Stimulated activated naive CD4-positive, alpha-beta T cell (primary cell): ENCODE measurements around the gene PUDP.
A peak's percentile ranks its signal among the peaks of the same experiment; 100 is the strongest.
"Not testable (repeated sequence)": the region's sequence is repeated elsewhere in the genome, so short reads cannot be mapped to it uniquely, and the experiment has no call there.

Source experiments
- DNase-seq, 6 experiments: peaks; one replicate each; lab custom pipeline; 2025; lab: John Stamatoyannopoulos, UW

Gene PUDP

GRCh38 chrX:7109049-7109531 lies 38.9 kb downstream of the PUDP start:
- DNase-seq: peak in 1 of 6 experiments; percentile 8

- no peak for DNase-seq
Measured at GRCh38 chrX:7108030-7108429, 39.9 kb downstream of the PUDP start.

GRCh38 chrX:7106649-7107048 lies 41.3 kb downstream of the PUDP start:
- no peak for DNase-seq

- no peak for DNase-seq
Measured at GRCh38 chrX:7102119-7102518, 45.8 kb downstream of the PUDP start.

- no peak for DNase-seq
Measured at GRCh38 chrX:7100022-7100421, 47.9 kb downstream of the PUDP start.

GRCh38 chrX:7095657-7096056 lies 52.3 kb downstream of the PUDP start:
- not testable (repeated sequence) for DNase-seq

- no peak for DNase-seq
Measured at GRCh38 chrX:7093305-7093704, 54.6 kb downstream of the PUDP start.

GRCh38 chrX:7092543-7092942 lies 55.4 kb downstream of the PUDP start:
- DNase-seq: no peak

- DNase-seq: no peak
Measured at GRCh38 chrX:7091923-7092322, 56.0 kb downstream of the PUDP start.

- DNase-seq: no peak
Measured at GRCh38 chrX:7090641-7091040, 57.3 kb downstream of the PUDP start.

GRCh38 chrX:7088968-7089615 lies 58.9 kb downstream of the PUDP start:
- DNase-seq: peak; percentile 15 to 71 (median 30)

GRCh38 chrX:7086384-7086783 lies 61.6 kb downstream of the PUDP start:
- DNase-seq: no peak

GRCh38 chrX:7085879-7086278 lies 62.1 kb downstream of the PUDP start:
- no peak for DNase-seq

- no peak for DNase-seq
Measured at GRCh38 chrX:7084841-7085240, 63.1 kb downstream of the PUDP start.

GRCh38 chrX:7083468-7084396 lies 64.2 kb downstream of the PUDP start:
- DNase-seq: peak; percentile 15 to 71 (median 44)

GRCh38 chrX:7083021-7083420 lies 64.9 kb downstream of the PUDP start:
- peak in 1 of 6 experiments; percentile 3 for DNase-seq

- DNase-seq: no peak
Measured at GRCh38 chrX:7082556-7082955, 65.4 kb downstream of the PUDP start.

- no peak for DNase-seq
Measured at GRCh38 chrX:7077241-7078230, 70.4 kb downstream of the PUDP start.

- no peak for DNase-seq
Measured at GRCh38 chrX:7076245-7076661, 71.7 kb downstream of the PUDP start.

- DNase-seq: no peak
Measured at GRCh38 chrX:7074908-7075204, 73.1 kb downstream of the PUDP start.

GRCh38 chrX:7074148-7074907 lies 73.6 kb downstream of the PUDP start:
- peak in 1 of 6 experiments; percentile 14 for DNase-seq
